IMR-90 (cell line): ENCODE measurements around the gene MGAT5B. TPM values are rescaled to one million over a fixed set of nuclear protein-coding genes. Genes with fewer than 3 reads are reported as not detected.

Source experiments
- ATAC-seq: fragments of 200-7000 bp; cut with Tn5 transposase; 2 replicates; pipeline ENCODE4 v1.9.1; 2020; ENCODE audit warnings: low read depth, mild to moderate bottlenecking, moderate library complexity
- BruUV-seq: library from RNA; stranded (reverse); fragments of 400-500 nt; replicated peaks from 2 replicates; lab custom pipeline; 2021; lab: Mats Ljungman, UMichigan
- CTCF ChIA-PET: fragments of 300-600 bp; formaldehyde crosslinking; extraction: SDS; loops from one replicate; lab custom pipeline; 2021; ENCODE audit warnings: antibody characterized with exemption; lab: Yijun Ruan, JAX
- POLR2A ChIA-PET: fragments of 300-600 bp; sonication (Branson Sonifier 250); formaldehyde crosslinking; loops from one replicate; lab custom pipeline; 2022; ENCODE audit warnings: antibody characterized with exemption; ENCODE audit not compliant: unreplicated experiment; lab: Charles Lee
- DNase-seq: peaks from one replicate; pipeline ENCODE4 v3.0.0; 2013
- H2AFZ ChIP-seq: replicated peaks from 2 replicates; pipeline ENCODE3; 2013; ENCODE audit warnings: low read length, mild to moderate bottlenecking; ENCODE audit not compliant: poor library complexity
- H2AK5ac ChIP-seq: 2 replicates; pipeline ENCODE4 v1.6.1; 2013; ENCODE audit warnings: low read depth, low read length, inconsistent platforms
- H2AK9ac ChIP-seq: replicated peaks from 2 replicates; pipeline ENCODE3; 2013; ENCODE audit warnings: mild to moderate bottlenecking, low read depth, low read length, moderate library complexity; ENCODE audit not compliant: poor library complexity
- H2BK120ac ChIP-seq: 2 replicates; pipeline ENCODE4 v1.6.1; 2013; ENCODE audit warnings: low read depth, low read length, inconsistent platforms
- H2BK15ac ChIP-seq: 3 replicates; pipeline ENCODE4 v1.6.1; 2013; ENCODE audit warnings: low read depth, low read length, inconsistent platforms
- H2BK20ac ChIP-seq: 2 replicates; pipeline ENCODE4 v1.6.1; 2013; ENCODE audit warnings: low read depth, mild to moderate bottlenecking, inconsistent platforms, low read length, moderate library complexity
- H2BK5ac ChIP-seq: 2 replicates; pipeline ENCODE4 v1.6.1; 2013; ENCODE audit warnings: mild to moderate bottlenecking, low read depth, low read length, inconsistent platforms; ENCODE audit not compliant: poor library complexity, severe bottlenecking
- H3K14ac ChIP-seq: replicated peaks from 2 replicates; pipeline ENCODE4 v1.6.1; 2013; ENCODE audit warnings: low read depth, low read length, inconsistent platforms
- H3K18ac ChIP-seq: 2 replicates; pipeline ENCODE4 v1.6.1; 2013; ENCODE audit warnings: low read depth, low read length, control low read depth
- H3K23ac ChIP-seq: 2 replicates; pipeline ENCODE4 v1.6.1; 2013; ENCODE audit warnings: low read depth, low read length, inconsistent platforms
- H3K27ac ChIP-seq: 2 replicates; pipeline ENCODE4 v1.5.1; 2013; ENCODE audit warnings: mild to moderate bottlenecking, control low read depth, low read length; ENCODE audit not compliant: insufficient read depth
- H3K27me3 ChIP-seq: 2 replicates; pipeline ENCODE4 v1.6.1; 2013; ENCODE audit warnings: low read length; ENCODE audit not compliant: control insufficient read depth, insufficient read depth
- H3K36me3 ChIP-seq: 2 replicates; pipeline ENCODE4 v1.6.1; 2013; ENCODE audit warnings: low read length, mixed read lengths; ENCODE audit not compliant: control insufficient read depth, insufficient read depth
- H3K4ac ChIP-seq: 2 replicates; pipeline ENCODE4 v1.6.1; 2013; ENCODE audit warnings: low read depth, low read length, inconsistent platforms
- H3K4me1 ChIP-seq: 2 replicates; pipeline ENCODE4 v1.6.1; 2013; ENCODE audit warnings: low read length, mixed read lengths; ENCODE audit not compliant: control insufficient read depth, insufficient read depth
- H3K4me2 ChIP-seq: 2 replicates; pipeline ENCODE4 v1.6.1; 2013; ENCODE audit warnings: low read depth, mild to moderate bottlenecking, control low read depth, low read length, moderate library complexity
- H3K4me3 ChIP-seq: 2 replicates; pipeline ENCODE4 v1.5.1; 2013; ENCODE audit warnings: low read depth, mild to moderate bottlenecking, control low read depth, low read length, moderate library complexity; ENCODE audit not compliant: insufficient read depth
- H3K56ac ChIP-seq: 2 replicates; pipeline ENCODE4 v1.6.1; 2013; ENCODE audit warnings: low read length, inconsistent platforms; ENCODE audit not compliant: insufficient read depth; ENCODE audit errors: extremely low read depth
- H3K79me1 ChIP-seq, 2 experiments: 2 replicates each; pipeline ENCODE4 v1.6.1; 2013; ENCODE audit warnings: low read length in 2 of 2, inconsistent platforms in 1 of 2, low read depth in 1 of 2
- H3K9ac ChIP-seq: 2 replicates; pipeline ENCODE4 v1.6.1; 2013; ENCODE audit warnings: low read depth, low read length, control low read depth
- H3K9me1 ChIP-seq: 2 replicates; pipeline ENCODE4 v1.6.1; 2013; ENCODE audit warnings: low read length, inconsistent platforms; ENCODE audit not compliant: insufficient read depth
- H3K9me3 ChIP-seq: 2 replicates; pipeline ENCODE4 v1.6.1; 2013; ENCODE audit warnings: low read length; ENCODE audit not compliant: control insufficient read depth, insufficient read depth
- H4K20me1 ChIP-seq: 2 replicates; pipeline ENCODE4 v1.6.1; 2013; ENCODE audit warnings: low read length, inconsistent platforms; ENCODE audit not compliant: insufficient read depth
- H4K5ac ChIP-seq: 2 replicates; pipeline ENCODE4 v1.6.1; 2013; ENCODE audit warnings: mild to moderate bottlenecking, low read depth, low read length, control low read depth
- H4K8ac ChIP-seq, 2 experiments: 2 replicates each; pipeline ENCODE4 v1.6.1; 2013; ENCODE audit warnings: low read depth in 2 of 2, low read length in 2 of 2, control low read depth in 1 of 2, inconsistent platforms in 1 of 2
- H4K91ac ChIP-seq: 2 replicates; pipeline ENCODE4 v1.6.1; 2013; ENCODE audit warnings: low read depth, low read length, inconsistent platforms; ENCODE audit not compliant: insufficient read depth
- CEBPB ChIP-seq: IDR thresholded peaks from 2 replicates; pipeline ENCODE4 v1.6.1; 2012; ENCODE audit warnings: low read depth, low read length, improper control_type of control experiment
- CHD1 ChIP-seq: IDR thresholded peaks from 2 replicates; pipeline ENCODE4 v1.6.1; 2012; ENCODE audit warnings: low read depth, low read length, improper control_type of control experiment
- FOS ChIP-seq: fragments of 150-350 bp; IDR thresholded peaks from 2 replicates; pipeline ENCODE4 v1.6.1; 2016; ENCODE audit warnings: low read depth, low read length
- MAZ ChIP-seq: IDR thresholded peaks from 2 replicates; pipeline ENCODE4 v1.6.1; 2012; ENCODE audit warnings: low read depth, mild to moderate bottlenecking, low read length, improper control_type of control experiment, moderate library complexity, borderline replicate concordance
- MXI1 ChIP-seq: IDR thresholded peaks from 2 replicates; pipeline ENCODE4 v1.6.1; 2012; ENCODE audit warnings: low read depth, mild to moderate bottlenecking, low read length, moderate library complexity, borderline replicate concordance
- NFE2L2 ChIP-seq: fragments of 150-350 bp; IDR thresholded peaks from 2 replicates; pipeline ENCODE4 v1.6.1; 2016; ENCODE audit warnings: low read depth, mild to moderate bottlenecking, low read length
- POLR2A ChIP-seq: IDR thresholded peaks from 2 replicates; pipeline ENCODE4 v1.6.1; 2012; ENCODE audit warnings: mild to moderate bottlenecking, low read depth, low read length
- RCOR1 ChIP-seq: IDR thresholded peaks from 2 replicates; pipeline ENCODE4 v1.6.1; 2012; ENCODE audit warnings: mild to moderate bottlenecking, low read length, improper control_type of control experiment; ENCODE audit not compliant: insufficient replicate concordance
- RFX5 ChIP-seq: IDR thresholded peaks from 2 replicates; pipeline ENCODE4 v1.8.0; 2012; ENCODE audit warnings: low read depth, mild to moderate bottlenecking, low read length, moderate library complexity
- SMC3 ChIP-seq: fragments of 150-350 bp; IDR thresholded peaks from 2 replicates; pipeline ENCODE4 v1.6.1; 2016; ENCODE audit warnings: low read depth, mild to moderate bottlenecking, antibody characterized with exemption, low read length, moderate library complexity
- WGBS, 2 experiments: methylation state at CpG; one replicate each; pipeline versions ENCODE4 v1.1.5 to v1.1.7; 2013; ENCODE audit warnings: missing lambda C conversion rate in 2 of 2; ENCODE audit not compliant: insufficient read length in 1 of 2; ENCODE audit errors: extremely low coverage in 2 of 2; 5-methylcytosine and 5-hydroxymethylcytosine counted together
- dilution Hi-C: fragments of 300-500 bp; cut with HindIII; formaldehyde crosslinking; loops from one replicate; pipeline ENCODE4 v1.14.3; 2018; ENCODE audit warnings: low sequenced_read_pairs; ENCODE audit not compliant: unreplicated experiment
- in situ Hi-C: fragments of 300-500 bp; cut with MboI; formaldehyde crosslinking; loops from 3 replicates; pipeline ENCODE4 v1.14.3; 2019; ENCODE audit warnings: low sequenced_read_pairs, inconsistent platforms, mixed read lengths
- intact Hi-C: fragments of 100-400 bp; cut with micrococcal nuclease; formaldehyde crosslinking; loops from 2 replicates; pipeline ENCODE4 v1.10.0; 2022
- polyA plus RNA-seq, 3 experiments: library from polyadenylated mRNA; depleted of rRNA; stranded (reverse); fragments of >200 nt; gene quantifications; 2 replicates each; pipeline ENCODE4 v1.2.3, GENCODE V29; 2012; ENCODE audit warnings: low replicate concordance in 1 of 3
- total RNA-seq: library from RNA; depleted of rRNA; stranded (reverse); fragments of >200 nt; gene quantifications from 2 replicates; pipeline ENCODE4 v1.2.3, GENCODE V29; 2012
- TF ChIP-seq, protein P1 (sequence below): conservative IDR thresholded peaks from 2 replicates; pipeline ENCODE4 v1.5.1; 2012; ENCODE audit warnings: mild to moderate bottlenecking, low read depth, low read length, improper control_type of control experiment
- TF ChIP-seq, protein P2 (sequence below): fragments of 150-350 bp; IDR thresholded peaks from 2 replicates; pipeline ENCODE4 v1.6.1; 2016; ENCODE audit warnings: low read depth, mild to moderate bottlenecking, low read length, moderate library complexity, borderline replicate concordance

Gene MGAT5B
- total and polyA plus RNA-seq, 2 of the 4 experiments (the other 2 are of a cell fraction): 0.54 to 2.0 TPM

DNA sequence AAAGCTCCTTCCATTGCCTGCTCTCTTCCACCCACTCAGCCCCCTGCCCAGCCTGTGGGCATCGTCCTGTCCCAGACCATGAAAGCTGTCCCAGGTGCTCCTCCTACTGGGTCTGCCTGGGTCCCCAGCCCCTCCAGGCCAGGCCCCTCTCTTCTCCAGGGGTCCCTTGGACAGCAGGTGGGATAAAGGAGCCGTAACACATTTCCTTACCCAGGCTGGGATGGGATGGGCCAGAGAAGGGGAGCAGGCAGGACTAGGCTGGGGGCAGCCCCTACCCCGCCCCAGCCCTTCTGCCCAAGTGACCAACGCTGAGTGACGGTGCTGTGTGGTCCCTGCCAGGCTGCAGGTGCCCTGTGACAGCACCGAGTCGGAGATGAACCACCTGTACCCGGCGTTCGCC lies 80.1 kb downstream of the MGAT5B start:
- Histone ChIP-seq H3K4me3 (no peak overlapping the region), H3K36me3 (no peaks in the 10 kb centered on the region), H3K9ac (no peak overlapping the region), H3K27me3 (peaks cover 15% of the 10 kb centered on the region; the same call in 1 of the 2 replicates), H2BK120ac (no peak overlapping the region), H2AK5ac (no peak overlapping the region), H3K9me3 (no peaks in the 10 kb centered on the region), H3K18ac (no peak overlapping the region), H4K20me1 (no peaks in the 10 kb centered on the region), H3K79me1 (no peaks in the 10 kb centered on the region), H4K91ac (no peak overlapping the region), H2BK20ac (no peak overlapping the region), H3K27ac (no peak overlapping the region), H2BK5ac (no peak overlapping the region), H2AK9ac (no peak overlapping the region), H3K14ac (no peak overlapping the region), H3K4ac (no peak overlapping the region), H3K4me2 (no peak overlapping the region), H3K23ac (no peak overlapping the region), H3K9me1 (no peaks in the 10 kb centered on the region), H2AFZ (no peak overlapping the region), H4K5ac (no peak overlapping the region), H3K4me1 (no peaks in the 10 kb centered on the region), H2BK15ac (no peak overlapping the region), H3K56ac (no peak overlapping the region), H4K8ac (no peak overlapping the region)
- DNase-seq (no peak), ATAC-seq (no peak)
- in situ Hi-C loops (no loop called here), dilution Hi-C loops (no loop called here), intact Hi-C loops (no loop called here)
- CTCF ChIA-PET: no interaction called here
- BruUV-seq: no TSS peak
- 82% methylated on average over 6 of the region's 10 CpGs; no CpG with 5 or more reads in 1 of the 2 experiments for WGBS, 2 experiments
- TF ChIP-seq CHD1: no peak
- no peak for TF ChIP-seq CEBPB
- no peak for TF ChIP-seq POLR2A
- no peak for TF ChIP-seq MAZ
- no peak for TF ChIP-seq SMC3
- TF ChIP-seq, protein P1, sequence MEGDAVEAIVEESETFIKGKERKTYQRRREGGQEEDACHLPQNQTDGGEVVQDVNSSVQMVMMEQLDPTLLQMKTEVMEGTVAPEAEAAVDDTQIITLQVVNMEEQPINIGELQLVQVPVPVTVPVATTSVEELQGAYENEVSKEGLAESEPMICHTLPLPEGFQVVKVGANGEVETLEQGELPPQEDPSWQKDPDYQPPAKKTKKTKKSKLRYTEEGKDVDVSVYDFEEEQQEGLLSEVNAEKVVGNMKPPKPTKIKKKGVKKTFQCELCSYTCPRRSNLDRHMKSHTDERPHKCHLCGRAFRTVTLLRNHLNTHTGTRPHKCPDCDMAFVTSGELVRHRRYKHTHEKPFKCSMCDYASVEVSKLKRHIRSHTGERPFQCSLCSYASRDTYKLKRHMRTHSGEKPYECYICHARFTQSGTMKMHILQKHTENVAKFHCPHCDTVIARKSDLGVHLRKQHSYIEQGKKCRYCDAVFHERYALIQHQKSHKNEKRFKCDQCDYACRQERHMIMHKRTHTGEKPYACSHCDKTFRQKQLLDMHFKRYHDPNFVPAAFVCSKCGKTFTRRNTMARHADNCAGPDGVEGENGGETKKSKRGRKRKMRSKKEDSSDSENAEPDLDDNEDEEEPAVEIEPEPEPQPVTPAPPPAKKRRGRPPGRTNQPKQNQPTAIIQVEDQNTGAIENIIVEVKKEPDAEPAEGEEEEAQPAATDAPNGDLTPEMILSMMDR: no peak
- no peak for TF ChIP-seq MXI1
- no peak for TF ChIP-seq NFE2L2
- TF ChIP-seq FOS: no peak
- no peak for TF ChIP-seq RFX5
- TF ChIP-seq RCOR1: no peak
- TF ChIP-seq, protein P2, sequence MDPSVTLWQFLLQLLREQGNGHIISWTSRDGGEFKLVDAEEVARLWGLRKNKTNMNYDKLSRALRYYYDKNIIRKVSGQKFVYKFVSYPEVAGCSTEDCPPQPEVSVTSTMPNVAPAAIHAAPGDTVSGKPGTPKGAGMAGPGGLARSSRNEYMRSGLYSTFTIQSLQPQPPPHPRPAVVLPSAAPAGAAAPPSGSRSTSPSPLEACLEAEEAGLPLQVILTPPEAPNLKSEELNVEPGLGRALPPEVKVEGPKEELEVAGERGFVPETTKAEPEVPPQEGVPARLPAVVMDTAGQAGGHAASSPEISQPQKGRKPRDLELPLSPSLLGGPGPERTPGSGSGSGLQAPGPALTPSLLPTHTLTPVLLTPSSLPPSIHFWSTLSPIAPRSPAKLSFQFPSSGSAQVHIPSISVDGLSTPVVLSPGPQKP: no peak
- POLR2A ChIA-PET: no interaction called here
